Right renal pelvis (tissue), 4 donors: ENCODE measurements around the gene SUFU. TPM values are rescaled to one million over a fixed set of nuclear protein-coding genes. Genes with fewer than 3 reads are reported as not detected.

Experiments
- DNase-seq, 4 donors: peaks; one replicate each; pipeline ENCODE4 v3.0.0-alpha.2; 2013; ENCODE audit warnings: low read depth in 4 of 4, low spot score in 3 of 4, missing footprints in 1 of 4
- polyA plus RNA-seq, 4 donors: library from polyadenylated mRNA; unstranded; fragments of 120-200 nt; gene quantifications; one replicate each; pipeline ENCODE4 v1.2.1, GENCODE V29; 2013; ENCODE audit not compliant: insufficient read length in 4 of 4

SUFU gene
- polyA plus RNA-seq, 4 donors = 26.4 to 32.0 (median 30.3) TPM

DNA sequence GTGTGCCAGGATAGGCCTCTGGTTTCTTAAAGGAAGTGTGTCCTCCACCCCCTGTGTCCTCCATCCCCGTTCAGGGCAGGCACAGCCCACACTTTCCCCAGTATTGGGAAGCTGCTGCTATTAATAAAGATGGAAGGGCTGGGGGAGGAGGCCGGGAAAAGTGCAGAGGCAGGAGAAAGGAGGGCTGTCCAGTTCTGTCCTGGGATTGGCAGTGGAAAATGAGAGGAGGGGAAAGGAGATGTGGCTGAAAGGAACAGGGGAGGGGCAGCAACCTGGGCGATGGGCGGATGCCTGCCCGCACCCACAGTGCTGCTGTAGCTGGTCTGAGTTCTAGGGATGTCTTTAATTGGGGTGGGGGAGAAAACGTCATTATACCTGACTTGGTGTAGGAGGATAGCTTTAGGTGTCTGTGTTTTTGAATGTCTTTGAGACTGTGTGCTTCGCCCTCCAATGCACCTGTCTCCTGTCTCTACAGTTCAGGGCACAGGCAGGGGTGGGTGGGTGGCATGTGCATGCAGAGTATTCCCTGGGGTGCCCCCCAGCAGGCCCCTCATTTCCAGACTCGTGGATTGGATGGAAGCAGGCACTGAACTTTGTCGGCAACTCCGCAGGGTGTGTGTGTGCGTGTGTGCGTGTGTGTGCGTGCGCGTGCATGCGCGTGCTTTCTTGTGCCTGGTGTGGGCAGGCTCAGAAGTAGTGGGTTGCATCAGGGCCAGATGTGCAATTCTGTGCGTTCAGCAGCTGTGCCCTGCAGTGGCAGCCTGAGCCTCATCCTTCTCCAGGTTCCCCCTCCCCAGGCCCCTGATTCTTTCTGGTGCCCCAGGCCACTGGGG lies 143.1 kb downstream of the SUFU start:
- no peak for DNase-seq

DNA sequence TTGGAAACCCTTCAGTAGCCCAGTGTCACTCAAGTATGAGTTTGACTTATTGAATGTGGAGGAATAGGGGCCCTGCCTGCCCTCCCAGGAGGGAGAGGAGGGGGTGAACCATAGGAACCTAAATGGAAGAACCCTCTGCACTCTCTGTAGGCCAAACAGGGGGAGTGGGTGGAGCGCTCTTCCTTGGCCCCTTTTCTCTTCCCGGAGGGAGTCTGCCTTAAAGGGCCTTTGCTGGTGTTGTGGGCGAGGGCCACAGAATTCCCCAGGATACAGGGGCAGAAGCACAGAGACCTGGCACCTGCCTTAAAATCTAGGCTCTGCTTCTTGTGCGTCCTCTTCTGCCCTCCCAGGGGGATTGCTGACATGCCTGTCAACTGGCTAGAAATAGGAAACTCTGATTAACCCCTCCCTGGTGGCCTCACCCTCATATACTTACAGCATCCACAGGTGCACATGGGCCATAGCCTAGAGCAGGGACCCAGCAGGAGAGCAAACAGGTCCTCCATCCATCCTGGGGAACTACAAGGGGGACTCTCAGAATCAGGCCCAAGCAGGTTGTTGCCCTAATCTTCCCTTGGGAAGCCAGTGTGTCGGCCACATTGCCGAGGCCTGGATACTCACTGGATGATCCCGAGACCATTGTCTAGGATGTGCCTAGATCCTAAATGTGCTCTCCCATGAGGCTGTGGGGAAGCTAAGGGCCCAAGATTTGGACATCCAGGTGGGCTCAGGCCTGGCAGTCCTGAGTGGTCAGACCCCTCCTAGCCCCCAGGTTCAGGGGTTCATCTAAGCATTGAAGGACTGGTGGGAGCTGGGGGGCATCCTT lies 143.9 kb downstream of the SUFU start:
- DNase-seq = no peak

DNA sequence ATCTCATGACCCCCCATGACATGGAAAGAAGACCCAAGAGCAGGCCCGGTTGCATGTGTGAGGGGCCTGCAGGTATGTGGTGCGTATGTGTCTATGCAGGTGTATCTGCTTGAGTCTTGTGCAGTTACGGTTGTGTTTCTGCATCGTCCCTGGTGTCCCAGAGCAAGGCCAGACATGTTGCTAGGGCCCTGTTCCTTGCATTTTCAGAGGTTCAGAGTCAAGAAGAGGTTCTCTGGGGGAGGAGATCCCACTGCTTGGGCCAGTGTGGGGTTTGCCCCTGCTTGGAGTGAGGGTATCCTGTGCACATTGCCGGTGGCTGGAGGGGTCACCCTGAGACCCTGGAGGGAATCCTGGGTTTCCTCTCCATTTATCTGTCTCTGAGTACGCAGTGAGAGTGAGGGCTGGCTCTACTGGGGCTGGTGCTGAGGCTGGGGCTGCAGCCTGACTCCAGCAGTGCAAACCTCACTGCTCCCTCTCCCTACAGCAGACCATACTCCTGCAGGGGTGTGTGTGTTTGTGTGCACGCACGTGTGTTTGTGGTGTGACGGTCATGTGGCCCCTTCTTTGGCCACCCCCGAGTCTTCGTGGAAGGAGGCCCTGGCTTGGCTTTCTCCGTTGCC lies 144.6 kb downstream of the SUFU start:
- DNase-seq = no peak

DNA sequence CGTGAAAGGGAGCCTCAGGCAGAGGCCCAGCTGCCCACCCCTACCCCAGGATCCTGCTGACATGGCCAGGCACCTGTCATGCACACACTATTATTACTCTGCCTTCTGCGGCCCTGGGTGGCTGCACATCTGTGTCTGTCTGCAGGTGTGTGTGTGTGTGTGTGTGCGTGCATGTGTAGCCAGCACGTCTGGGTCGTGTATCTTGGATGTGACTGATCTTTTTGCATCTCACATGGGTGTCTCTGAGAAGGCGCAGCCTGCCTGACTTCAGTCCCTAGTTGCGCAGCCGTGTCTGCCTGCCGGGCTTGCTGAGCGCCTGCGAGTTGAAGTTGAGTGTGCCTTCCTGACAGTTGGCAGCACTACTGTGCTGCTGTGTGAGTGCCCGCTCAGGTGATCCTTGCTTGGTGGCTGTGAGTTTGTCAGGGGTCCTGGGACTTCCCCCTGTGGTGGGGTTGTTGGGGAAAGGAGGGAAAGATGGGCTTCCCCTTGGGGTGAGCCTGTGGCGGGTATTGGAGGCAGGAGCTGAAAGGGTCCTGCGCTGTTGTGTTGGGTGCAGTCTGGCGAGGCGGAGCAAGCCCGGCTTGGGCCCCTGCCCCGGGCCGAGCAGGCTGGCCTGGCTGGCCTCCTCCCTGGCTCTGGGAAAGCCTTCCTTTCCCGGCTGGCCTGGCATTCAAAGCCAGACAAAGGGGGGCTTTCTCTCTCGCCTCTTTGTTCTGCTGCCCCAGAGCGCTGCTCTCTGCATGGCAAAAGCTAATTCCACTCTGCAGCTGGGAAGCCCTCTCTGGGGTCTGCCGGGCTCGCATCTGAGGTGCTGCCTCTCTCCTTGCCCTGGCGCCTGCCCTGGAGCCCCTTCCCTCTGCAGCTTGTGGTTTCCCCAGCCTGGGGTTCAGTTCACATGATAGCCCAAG lies 145.4 kb downstream of the SUFU start:
- DNase-seq = no peak

DNA sequence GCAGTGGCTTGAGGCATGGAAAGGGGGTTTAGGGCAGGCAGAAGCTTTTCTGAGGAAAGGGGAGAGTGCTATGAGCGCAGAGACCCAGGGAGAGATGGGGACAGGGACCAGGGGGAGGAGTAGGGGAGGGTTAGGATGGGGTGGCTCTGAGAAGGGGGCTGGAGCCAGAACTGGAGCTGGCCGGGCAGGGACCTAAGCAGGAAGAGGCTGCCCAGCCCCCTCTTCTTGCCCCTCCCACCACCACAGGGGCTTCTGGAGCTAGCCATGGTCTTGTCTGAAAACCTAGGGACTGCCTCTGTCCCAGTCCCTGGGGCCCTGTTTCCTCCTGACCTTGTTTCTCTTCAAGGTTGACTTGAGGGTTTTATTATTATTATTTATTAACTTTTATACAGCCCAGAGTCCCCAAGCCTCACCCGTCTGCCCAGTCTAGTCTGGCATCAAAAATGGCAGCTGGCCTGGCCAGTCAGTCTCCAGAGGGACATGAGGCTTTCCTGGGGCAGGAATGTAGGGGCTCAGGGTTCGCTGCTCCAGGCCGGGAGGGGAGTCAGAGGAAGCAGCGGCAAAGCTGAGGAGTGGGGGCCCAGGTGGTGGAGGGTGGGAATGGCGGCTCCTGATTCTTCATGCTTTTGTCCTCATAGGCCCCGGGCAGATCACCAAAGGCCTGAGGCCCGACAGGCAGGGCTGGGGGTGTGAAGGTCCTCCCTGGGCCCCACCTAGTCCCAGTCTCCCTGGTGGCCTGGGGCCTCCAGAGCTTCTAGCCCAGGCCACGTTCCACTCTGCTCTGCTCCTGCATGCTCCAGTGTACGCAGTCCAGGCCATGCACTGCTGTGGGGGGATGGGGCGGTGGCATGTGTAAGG lies 146.3 kb downstream of the SUFU start:
- DNase-seq = no peak

DNA sequence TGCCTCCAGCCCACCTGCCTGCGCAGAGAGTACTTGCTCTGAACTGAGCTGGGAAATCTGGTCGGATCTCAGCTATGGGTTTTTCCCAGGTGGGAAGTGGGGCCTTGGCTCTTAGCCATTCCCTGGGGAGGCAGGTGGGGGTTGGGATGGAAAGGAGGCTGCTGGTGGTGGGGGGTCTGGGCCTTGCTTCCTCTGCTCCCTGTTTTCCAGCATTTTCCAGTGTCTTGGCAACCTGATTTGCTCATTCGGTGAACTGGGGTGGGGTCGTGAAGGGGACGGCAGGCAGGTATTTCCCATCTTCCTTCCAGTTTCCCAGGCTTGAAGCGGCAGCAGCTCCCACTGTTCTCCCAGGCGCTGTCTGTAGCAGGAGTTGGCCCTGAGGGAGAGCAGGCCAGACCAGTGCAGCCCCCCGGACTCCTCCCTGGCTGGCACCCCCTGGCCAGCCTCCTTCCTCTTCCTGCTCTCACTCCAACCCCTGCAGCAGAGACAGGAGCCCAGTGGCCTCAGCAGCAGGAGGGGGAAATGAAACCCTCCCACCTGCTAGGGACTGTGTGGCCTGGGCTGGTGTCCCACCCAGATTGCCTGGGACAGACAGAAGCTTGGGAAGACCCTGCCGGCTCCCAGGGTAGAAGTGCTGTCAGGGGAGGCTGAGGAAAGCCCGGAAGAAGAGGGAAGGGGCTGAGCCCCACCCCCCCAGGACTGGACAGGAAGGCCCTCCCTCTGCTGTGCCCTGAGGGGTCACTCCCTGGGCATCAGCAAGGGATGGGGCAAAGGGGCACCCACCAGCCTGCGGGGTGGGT lies 147.1 kb downstream of the SUFU start:
- DNase-seq = no peak

DNA sequence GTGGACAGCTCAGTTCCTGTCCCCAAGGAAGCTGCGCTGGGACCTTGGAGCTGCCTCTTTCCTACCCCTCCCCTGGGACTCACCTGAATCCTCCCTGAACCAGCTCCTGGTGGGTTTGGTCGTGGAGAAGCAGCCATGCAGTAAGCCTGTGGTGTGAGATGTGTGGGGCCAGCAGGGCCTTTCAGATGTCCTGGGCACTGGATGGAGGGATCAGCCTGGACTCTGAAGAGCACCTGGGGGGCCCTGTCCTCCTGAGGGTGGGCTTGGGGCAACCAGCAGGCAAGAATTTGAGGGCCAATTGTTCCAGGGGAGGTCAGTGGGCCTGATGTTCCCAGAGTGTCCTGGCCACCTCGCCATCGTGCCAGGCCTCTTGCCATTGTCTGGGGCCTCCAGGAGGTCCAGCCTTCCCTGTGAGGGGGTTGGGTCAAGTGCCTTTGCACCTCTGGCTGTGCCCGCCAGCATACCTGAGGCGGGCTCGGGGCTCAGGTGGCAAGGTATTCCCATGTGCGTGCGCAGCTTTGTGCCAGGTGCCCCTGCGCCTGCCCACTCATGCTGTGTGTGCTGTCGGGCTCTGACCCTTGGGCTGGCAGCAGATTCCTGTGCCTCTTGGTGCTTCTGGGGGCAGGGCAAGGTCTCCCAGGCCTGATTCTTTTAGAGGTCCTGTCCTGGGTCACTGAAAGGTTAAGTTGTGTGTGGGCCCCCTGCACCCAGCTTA lies 147.8 kb downstream of the SUFU start:
- no peak for DNase-seq

DNA sequence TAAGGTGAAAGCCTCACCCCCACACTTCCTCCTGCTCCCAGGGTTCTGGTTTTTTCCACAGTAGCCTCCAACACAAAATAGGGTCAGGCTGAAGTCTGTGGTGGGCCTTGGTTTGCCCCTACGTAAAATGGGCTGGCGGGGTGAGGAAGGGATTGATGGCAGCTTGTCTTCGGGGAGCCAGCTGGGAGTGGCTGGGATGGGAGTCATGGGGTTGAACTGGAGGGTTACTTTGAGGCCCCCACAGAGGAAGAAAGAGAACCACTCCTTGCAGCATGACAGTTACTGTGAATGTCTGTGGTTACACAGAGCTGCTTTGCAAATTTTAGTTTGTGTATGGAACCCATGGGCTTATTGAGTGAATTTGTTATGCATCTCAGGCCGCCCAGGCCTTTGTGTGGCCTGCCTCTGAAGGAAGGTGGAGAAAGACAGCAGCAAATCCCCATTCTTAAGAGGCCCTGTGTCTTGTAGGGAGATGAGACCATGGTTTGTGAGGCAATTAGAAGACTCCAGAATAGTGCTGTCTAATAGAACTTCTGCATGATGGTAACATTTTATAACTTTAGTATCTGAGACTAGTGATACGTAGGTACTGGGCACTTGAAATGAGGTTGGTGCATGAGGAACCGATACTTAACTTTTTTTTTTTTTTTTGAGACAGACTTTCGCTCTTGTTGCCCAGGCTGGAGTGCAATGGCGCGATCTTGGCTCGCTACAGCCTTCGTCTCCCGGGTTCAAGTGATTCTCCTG lies 148.6 kb downstream of the SUFU start:
- DNase-seq = no peak

DNA sequence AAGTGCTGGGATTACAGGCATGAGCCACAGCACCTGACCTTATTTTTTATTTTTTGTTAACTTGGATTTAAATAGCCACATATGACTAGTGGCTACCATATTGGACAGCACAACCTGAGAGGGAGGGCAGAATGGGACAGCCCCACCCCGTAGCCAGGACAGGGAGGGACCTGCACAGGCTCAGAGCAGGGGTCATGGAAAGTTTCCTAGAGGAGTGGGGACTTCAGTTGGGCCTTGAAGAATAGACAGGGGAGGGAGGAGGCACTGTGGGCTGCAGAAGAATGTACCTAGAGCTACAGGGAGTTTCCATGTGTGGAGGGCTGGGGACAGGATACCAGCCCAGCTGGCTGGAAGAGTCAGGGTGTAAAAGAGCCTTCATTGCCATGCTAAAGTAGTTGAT lies 149.3 kb downstream of the SUFU start:
- no peak for DNase-seq

DNA sequence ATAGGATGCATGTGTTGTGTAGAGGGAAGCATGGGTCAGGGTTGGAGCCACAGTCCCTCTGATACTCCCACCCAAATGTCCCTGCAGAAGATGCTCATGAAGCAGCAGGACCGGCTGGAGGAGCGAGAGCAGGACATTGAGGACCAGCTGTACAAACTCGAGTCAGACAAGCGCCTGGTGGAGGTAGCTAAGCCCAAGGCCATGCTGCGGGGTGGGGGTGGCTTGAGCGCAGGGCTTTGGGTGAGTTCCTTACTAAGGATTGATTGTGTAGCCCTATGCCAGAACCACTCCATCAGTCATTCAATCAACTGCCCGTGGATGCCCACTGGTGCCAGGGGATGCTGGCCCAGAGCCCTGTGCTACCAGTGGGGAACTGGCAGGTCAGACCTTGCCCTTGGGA lies 150.8 kb downstream of the SUFU start:
- DNase-seq = no peak

DNA sequence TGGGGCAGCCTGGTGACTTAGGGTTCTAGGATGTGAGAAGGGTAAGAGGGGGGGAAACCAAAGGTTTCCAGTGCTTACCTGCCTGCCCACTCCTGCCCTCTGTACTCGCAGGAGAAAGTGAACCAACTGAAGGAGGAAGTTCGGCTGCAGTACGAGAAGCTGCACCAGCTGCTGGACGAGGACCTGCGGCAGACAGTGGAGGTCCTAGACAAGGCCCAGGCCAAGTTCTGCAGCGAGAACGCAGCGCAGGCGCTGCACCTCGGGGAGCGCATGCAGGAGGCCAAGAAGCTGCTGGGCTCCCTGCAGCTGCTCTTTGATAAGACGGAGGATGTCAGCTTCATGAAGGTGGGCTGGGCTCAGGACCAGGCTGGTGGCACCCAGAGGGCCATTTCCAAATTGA lies 151.2 kb downstream of the SUFU start:
- DNase-seq = no peak

DNA sequence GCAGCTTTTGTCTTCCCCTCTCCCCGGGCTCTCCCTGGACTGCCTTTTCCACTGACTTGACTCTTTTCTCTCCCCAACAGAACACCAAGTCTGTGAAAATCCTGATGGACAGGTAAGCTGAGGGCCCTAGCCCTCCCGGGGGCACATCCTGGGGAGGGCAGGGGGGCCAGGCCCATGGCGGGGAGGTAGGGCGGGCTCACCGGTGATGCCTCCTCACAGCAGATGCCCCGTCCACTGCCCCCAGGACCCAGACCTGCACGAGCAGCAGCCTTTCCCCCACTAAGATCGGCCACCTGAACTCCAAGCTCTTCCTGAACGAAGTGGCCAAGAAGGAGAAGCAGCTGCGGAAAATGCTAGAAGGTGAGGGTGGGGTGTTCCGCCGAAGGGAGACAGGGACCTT lies 152.3 kb downstream of the SUFU start:
- no peak for DNase-seq

DNA sequence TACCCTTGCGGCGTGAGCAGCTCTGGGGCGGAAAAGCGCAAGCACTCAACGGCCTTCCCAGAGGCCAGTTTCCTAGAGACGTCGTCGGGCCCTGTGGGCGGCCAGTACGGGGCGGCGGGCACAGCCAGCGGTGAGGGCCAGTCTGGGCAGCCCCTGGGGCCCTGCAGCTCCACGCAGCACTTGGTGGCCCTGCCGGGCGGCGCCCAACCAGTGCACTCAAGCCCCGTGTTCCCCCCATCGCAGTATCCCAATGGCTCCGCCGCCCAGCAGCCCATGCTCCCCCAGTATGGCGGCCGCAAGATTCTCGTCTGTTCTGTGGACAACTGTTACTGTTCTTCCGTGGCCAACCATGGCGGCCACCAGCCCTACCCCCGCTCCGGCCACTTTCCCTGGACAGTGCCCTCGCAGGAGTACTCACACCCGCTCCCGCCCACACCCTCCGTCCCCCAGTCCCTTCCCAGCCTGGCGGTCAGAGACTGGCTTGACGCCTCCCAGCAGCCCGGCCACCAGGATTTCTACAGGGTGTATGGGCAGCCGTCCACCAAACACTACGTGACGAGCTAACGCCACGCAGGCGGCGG lies 153.1 kb downstream of the SUFU start:
- DNase-seq = no peak

DNA sequence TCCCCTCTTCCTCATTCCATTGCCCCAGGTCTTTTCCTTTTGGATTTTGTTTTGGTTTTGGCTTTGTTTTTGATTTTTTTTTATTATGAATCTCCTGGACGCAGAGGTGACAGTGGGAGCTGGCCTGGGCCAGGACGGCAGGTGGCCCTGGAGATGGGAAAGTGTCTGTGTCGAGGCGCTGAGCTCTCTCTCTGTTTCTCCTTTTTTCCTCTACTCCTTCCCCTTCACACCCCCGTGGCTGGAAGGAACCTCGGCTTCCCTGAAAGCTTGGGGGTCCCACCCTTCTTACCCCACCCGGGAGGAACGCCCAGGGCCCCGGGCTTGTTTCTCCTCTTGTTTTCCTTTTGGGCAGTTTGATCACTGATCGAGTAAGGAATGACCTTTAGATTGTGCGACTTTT lies 153.7 kb downstream of the SUFU start:
- DNase-seq = no peak

DNA sequence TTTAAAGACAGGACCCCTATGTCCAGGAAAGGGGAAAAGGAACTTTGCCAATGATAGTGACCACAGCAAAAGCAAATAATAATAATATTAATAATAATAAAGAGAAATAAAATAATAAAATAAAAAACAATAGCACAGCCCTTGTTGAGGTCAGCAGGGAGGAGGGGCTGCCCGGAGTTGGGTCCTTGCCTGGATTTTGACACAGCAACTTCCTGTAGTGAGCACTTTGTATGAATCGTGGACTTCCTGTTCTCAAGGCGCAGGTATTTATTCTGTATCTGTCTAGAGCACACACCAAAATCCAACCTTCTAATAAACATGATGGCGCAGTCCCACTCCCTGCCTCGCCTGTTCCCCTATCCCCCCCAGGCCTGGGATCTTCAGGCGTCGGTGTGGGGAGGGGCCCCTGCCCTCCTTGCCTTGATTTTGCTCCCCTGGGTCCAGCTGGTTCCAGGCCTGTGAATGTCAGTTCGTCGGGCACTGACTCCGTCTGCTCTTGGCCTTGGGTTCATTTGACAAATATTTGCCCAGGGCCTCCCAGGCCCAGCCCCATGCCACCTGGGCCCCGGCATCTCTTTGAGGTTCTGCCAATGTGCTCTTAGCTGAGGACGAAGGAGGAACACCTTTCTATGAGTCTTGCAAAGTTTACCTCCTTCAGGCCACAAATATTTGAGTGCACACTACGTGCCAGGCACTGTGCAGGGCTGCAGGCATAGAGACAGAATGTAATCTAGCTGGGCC lies 154.4 kb downstream of the SUFU start:
- DNase-seq = no peak

DNA sequence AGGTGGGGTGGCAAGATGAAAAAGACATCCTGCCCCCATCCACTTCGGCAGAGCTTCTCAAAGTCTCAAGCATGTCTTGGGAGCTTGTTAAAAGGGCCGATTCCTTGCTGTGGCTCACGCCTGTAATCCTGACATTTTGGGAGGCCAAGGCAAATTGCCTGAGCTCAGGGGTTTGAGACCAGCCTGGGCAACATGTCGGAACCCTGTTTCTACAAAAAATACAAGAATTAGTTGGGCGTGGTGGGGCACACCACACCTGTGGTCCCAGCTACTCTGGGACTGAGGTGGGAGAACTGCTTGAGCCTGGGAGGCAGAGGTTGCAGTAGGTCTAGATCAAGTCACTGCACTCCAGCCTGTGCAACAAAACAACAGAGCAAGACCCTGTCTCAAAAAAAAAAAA lies 155.0 kb downstream of the SUFU start:
- no peak for DNase-seq
